COR-L47 (cell line): Measurements from ENCODE around the gene SMURF1.
"Not testable (repeated sequence)": the region's sequence is repeated elsewhere in the genome, so short reads cannot be mapped to it uniquely, and the experiment has no call there.

Experiments used
- DNase-seq: peaks from one replicate; lab custom pipeline; 2025; lab: John Stamatoyannopoulos, UW

The SMURF1 gene

DNA sequence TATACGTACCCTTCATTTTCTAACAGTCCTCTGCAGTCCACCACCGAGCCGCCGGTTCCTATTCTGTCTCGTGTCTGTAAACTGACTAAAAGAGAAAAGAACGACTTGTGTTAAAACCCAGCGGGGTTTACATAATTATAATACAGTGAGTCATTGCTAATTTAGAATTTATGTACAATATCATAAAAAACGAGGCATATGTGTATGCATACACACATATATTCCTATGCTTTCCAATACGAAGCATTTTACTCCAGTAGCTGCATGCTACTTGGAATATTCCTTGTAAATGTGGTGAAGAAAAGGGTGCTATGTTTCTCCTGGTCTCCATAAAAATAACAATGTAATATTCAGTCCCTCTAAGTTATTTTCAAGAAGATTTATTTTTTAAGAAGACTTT is 89.1 kb downstream of the SMURF1 start:
- DNase-seq = no peak

DNA sequence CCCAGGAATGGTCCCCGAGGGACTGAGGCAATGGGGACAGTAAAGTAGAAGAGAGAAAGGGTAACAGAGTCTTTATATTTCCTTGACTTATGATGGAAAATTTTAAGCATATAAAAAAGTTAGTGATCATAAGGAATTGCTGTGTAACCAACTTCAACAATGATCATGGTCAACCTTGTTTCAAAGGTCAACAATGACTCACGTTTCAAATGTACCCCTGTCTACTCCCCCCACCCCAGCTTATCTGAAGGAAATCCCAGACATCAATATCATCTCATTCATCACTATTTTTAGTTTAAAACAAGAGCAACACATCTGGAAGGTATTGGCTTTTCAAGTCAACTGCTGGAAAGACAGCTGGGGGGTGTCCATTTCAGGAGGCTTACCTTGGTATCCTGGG is 92.9 kb downstream of the SMURF1 start:
- DNase-seq = no peak

DNA sequence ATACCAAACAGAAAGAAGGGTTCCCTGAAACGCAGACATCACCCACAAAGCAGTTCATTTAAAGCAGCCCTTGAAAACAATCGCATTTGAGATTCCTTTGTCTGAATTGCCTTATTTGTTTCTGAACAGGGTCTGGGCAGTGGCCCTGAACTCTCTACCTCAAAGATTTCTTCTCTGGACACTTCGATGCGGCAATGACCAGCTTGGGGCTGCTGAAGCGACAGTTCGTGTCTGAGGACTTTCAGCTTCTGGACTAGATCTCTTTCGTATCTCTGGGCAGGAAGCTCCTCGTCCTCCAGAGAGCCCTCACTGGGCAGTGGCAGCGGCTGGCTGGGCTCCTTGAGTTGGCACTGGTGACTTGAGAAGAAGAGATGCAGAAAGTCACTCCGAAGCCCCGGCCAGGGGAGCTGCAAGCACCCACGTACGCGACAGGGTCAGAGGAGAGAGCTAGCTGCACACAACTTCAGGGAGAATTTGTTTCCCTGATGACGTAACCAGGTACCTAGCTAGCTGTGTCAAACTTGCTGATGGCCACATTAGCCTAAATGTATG is 96.3 kb downstream of the SMURF1 start:
- DNase-seq = no peak

DNA sequence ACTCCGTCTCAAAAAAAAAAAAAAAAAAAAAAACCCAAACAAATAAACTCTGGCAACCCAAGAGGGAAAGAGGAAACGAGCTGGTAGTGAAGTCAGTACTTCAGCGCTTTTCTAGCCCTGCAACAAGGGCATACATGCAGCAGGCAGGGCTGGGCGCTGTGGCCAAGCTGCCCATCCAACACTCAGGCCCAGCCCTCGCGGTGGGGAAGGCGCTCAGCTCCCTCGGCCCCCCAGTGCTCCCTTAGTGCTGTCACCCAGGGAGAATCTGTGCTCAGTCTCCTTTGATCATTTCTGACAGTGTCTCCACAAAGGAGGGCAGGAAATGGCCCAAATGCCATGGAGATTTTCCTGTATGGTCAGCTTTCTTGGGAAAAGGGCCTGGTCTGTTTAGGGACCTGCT is 97.2 kb downstream of the SMURF1 start:
- no peak for DNase-seq

DNA sequence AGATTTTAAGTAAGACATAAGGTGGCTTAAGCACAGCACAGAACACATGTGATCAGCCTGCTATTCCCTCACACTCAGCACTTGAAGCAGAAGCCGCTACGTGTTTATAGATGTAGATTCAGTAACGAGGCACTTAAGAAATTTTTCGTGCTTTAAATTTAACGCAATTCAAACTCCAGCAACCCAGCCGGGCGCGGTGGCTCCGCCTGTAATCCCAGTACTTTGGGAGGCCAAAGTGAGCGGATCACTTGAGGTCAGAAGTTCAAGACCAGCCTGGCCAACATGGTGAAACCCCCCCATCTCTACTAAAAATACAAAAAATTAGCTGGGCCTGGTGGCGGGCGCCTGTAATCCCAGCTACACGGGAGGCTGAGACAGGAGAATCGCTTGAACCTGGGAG is 97.6 kb downstream of the SMURF1 start:
- not testable (repeated sequence) for DNase-seq

DNA sequence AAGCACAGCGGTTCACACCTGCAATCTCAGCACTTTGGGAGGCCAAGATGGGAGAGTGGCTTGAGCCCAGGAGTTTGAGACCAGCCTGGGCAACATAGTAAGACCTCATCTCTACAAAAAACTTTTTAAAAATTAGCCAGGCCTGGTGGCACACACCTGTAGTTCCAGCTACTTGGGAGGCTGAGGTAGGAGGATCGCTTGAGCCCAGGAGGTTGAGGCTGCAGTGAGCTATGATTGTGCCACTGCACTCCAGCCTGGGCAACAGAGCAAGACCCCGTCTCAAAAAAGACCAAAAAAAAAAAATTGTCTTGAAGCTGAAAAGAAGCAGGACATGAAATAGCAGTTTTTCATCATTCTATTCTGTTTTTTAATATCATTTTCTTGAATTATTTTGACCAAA is 99.0 kb downstream of the SMURF1 start:
- DNase-seq = not testable (repeated sequence)

DNA sequence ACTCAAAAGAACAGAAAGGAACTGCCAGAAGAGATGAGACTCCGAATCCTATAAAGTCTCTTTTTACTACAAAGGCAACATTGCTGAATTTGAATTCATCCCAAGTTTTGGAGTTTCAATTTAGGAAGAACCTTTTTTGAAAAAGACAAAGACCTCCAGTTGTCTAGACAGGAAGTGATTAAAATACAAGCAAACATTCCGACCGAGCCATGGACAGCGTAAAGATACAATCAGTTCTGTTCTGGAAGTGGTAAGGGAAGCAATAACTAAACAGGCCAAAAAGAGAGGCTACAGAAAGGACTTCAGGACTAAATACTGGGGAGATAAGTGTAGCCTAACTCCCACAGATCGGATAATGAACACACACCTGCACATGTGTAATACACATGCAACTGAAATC is 101.0 kb downstream of the SMURF1 start:
- no peak for DNase-seq

DNA sequence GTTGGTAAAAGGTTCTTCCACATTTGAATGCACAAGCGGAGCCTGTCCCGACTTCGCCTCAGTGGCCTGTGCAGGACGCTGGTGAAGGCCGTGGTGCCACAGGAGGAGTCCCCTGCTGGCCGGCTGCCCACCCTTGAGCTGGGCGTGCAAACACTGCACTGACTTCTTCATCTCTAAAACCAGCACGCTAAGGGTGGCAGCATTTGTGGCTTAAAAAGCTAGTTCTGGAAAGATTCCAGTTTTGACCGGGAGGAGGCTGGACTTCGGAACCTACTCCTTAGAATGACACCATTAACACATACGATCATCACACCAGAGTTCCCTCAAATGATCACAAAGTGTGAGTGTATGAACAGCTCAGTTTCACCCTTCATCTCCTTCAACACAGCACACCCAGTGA is 102.4 kb downstream of the SMURF1 start:
- no peak for DNase-seq

DNA sequence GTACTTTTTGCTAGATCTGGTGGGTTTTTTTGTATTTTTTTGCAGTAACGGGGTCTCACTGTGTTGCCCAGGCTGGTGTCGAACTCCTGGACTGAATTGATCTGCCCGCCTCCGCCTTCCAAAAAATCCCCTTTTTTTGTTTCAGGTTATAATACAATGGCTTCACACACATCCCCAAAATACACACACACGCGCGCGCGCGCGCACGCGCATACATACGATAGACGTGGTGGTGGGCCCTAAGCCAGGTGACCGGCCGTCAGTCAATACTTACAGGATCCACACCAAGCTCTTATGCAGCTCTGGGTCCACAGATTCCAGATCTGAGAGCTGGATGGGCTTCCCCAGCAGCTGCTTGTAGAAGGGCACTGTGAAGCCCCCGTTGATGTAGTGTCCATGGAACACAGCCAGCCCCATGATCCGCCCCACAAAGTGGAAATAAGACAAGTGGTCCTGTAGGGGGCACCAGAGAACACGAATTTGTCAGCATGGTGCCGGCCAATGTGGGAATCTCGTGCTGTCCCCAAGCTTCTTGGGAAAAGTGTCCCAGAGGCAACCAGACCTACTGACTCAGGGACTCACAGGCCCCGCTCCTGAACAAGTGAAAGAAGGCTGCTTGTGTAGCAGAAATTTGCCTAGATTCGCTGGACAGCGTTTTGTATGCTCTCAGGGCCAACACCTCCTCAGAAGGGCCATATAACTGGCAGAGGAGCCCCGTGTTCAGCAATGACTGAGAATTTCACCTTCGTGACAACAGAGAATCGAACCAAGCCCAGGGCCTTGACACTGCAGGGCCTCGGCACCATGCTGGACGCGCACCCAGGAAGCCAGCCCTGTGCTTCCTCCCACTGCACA is 103.6 kb downstream of the SMURF1 start:
- DNase-seq = peak; percentile 62

DNA sequence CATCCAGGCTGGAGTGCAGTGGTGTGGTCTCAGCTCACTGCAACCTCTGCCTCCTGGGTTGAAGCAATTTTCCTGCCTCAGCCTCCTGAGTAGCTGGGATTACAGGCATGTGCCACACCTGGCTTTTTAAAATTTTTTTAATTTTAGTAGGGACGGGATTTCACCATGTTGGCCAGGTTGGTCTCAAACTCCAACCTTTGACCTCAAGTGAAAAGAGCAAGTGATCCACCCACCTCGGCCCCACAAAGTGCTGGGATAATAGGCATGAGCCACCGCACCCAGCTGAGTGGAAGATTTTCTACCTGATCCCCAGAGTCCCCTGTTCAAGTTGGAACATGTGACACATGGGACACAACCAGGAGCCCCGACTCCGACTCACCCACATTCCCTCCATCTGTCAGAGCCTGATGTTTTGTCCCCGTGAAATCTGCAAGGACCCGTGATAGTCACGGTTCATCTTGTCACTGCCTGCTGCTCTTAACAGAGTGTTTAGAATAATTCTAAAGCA is 104.5 kb downstream of the SMURF1 start:
- no peak for DNase-seq

DNA sequence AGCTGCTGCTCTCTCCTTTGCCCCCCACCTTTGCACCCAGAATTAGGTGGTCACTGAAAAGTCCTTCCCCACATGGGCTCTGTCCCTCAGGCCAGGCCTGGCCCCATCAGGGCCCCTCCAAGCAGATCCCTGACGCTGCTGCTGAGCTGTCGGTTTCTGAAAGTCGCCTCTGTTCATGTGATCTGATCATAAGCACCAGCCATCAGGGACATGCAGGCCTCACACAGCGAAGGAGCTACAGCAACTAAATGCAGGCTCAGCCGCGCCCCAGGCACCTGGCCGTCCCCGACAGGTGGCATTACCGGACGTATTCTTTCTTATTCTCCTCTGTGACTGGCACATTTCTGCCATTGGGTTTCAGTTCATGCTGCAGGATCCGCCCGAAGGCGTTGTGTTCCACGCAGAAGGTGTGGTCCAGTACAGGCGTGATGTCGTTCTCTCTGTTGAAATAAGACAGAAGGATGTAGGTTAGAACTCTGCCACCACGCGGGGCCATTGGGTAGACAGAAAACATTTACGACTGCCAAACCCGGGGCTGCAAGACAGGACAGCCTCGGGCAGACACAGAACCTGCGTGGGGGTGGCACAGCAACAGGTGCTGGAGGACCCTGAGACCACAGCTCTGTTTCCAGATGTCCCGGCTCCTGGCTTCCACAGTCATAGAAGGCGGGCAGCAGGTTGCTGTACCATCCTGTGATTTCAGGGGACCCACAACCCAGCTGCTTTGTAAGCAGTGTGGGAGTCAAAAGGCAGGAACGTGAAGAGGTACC is 105.6 kb downstream of the SMURF1 start:
- no peak for DNase-seq

DNA sequence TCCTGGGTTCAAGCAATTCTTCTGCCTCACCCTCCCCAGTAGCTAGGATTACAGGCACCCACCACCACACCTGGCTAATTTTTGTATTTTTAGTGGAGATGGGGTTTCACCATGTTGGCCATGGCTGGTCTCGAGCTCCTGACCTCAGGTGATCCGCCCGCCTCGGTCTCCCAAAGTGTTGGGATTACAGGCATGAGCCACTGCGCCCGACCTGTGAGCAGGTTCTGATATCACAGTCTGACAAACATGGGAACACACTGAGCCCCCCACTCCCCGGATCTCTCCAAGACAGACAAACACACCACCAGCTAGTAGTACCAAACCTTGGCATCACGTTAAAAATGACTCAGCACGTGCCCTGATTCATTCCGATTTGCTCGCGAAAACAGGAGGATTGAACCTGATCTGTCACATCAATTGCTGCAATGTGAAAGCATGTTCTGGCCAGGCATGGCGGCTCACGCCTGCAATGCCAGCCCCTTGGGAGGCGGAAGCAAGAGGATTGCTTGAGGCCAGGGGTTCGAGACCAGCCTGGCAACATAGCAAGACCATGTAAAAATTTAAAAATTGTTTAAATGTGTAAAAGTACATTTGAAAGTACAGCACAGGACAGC is 106.5 kb downstream of the SMURF1 start:
- DNase-seq = no peak

DNA sequence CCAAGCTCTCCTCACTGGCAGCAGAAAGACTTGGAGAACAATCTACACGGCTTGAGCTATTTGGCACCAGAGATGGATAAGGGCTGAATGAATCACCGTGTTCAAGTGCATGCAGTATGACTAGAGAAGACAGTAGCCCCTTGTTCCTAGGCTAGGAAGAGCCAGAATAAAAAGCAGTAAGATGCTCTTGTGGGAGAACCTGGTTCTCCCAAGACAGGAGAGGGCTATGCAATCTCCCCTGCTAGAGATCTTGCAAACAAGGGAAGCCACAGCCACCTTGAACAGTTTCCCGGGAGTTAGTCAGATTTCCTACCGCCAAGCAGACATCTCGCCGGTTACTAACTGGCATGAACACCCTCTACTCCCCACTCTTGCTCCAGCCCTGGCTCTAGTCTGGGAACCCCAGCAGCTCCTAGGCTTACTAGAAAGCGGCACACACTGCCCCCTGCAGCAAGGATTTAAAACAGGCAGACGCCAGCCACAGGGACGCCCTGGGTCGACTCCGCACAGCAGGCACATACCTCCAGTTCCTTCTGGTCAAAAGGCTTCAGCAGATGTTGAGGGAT is 107.3 kb downstream of the SMURF1 start:
- no peak for DNase-seq

DNA sequence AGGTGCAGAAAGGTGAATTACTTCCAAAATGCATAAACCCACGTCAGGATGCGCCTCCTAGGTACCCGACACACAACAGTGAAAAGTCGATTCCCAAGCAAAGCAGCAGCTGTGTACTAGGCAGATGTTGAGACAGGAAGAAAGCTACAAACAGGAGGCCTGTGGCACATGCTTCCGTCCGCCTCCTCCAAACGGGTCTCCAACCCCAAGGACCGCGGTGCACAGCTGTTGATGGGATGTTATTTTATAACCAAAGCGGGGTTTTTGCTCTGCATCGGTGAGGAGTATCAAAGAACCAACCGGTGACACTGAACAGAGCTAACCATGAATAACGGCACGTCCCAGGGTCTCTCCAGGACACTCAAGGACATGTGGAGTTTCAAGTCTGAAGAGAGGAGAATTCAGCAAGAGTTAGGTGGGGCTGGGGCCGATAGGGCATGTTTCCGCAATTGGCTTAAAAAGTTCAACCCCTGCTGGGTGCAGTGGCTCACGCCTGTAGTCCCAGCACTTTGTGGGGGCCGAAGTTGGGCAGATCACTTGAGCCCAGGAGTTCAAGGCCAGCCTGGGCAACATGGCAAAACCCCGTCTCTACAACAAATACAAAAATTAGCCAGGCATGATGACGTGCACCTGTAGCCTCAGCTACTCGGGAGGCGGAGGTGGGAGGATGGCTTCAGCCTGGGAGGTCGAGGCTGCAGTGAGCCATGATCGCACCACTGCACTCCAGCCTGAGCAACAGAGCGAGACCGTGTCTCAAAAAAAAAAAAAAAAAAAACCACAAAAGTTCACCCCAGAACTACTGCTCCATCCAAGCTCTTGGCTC is 108.0 kb downstream of the SMURF1 start:
- no peak for DNase-seq

DNA sequence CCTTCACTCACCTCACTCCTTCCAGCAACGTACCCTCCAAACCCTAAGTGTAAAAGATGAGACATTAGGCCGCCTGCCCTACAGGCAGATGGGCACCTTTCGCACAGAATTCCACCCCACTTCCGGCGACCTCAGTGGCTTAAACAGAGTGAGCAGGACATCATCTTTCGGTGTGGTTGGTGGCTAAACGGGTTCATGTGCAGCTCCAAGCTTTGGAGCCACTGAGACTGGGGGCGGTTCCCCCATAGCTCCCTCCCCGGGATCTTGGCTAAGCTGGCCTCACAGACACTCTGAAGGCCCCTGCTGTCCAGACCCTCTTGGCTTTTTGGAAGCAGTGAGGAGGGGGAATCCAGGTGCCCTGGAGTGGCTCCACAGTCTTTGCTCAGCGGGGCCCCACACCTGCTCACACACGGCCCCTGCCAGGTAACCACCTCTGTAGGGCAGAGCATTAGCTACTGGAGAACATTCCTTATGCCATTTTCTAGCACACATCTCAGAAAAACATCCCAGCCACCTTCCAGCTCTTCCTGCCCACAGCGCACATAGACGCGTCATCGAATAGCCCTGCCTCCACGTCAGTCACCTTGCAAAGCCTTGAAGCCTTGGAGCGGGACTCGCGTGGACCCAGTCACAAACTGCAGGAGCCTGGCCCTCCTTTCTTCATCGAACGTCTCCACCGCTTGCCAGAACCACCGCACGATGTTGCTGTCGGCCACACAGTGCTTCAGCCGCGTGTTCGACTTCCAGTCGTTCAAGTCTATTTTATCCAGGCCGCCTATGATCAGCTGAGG is 108.8 kb downstream of the SMURF1 start:
- no peak for DNase-seq

DNA sequence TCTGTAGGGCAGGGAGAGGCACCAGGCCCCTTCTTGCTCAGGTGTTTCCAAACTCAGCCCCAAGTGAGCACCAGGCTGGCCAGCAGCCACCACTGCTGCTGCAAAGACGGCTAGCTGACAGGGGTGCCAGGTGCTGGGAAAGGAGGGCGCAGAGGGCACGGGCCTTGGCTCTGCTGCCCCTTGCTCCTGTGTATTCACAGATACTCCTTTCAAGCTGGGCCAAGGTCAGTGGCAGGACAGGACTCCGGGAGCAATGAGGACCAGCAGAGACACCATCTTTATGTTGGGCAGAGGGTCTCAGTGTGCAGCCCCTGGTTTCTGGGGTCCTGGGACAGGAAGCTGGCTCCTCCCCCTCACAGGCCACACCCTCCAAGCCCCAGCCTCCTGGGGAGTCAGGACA is 110.1 kb downstream of the SMURF1 start:
- no peak for DNase-seq

DNA sequence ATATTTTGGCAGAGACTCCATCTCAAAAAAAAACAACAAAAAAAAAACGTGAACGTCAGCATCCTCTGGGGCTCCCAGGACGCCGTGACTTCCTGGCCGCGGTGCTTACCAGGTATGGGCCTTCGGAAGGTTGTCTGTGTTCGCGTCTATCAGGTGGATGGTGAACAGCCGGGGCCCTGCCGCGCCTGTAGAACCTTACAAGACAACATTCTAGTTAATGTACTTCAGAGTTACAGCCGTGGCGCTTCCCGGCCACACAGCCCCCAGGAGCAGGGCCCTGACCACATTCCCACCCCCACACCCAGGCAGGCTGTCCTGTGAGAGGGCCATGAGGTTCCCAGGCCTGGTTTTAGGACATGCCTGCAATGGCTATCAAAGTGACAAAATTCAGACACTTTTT is 111.0 kb downstream of the SMURF1 start:
- DNase-seq = no peak

DNA sequence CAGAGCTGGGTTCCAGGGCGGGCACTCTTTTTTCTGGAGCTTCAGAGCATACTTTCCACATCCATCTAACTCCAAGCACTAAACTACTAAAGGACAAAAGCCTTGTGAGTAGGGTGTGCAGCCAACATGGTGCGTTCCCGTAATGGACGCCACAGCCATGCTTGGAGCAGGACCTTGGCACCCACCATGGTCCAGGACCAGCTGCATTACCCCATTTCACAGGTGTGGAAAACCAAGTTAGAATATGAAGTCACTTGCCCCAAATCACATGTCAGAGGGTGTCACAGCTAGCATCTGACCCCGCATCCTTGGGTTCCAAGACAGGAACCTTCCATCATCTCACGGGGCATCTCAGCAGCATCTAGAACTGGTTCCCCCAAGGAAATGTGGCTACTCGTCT is 112.4 kb downstream of the SMURF1 start:
- DNase-seq = no peak

DNA sequence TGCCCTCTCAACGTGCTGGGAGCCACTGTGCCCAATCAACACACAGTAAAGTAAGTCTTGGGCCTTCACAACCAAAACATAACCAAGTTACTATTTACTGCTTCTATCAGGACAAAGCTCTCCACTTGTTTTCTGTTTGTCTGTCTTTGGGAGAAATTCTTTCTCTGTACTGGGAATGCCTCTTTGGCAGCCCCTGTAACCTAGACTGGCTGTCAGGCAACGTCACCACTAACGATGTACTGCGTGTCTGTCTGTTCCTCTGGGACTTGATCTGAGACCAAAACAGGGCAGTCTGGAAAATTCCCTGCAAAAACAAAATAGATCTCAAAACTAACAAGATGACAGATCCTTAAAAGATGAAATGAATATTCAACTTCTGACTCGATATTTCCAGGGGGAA is 113.0 kb downstream of the SMURF1 start:
- DNase-seq = no peak

DNA sequence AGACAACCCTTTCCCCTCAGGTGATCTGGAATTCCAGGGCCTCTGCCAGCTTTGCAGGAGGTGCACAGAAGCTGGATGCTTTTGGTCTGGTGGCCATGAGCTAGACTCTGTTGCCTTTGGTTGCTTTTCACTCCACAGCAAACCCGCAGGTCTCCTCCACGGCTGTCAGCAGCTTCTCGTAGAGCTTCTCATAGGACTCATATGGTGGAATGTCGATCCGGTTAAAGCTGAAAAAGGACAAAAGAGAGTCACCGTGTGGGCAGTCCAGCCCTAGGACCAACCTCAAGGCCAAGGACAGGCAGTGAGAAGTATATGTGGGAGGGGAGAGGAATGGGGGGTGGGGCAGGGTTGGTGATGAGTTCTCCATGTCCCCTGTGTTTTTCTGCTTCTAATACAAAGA is 113.5 kb downstream of the SMURF1 start:
- DNase-seq = no peak
